Epithelial cell of proximal tubule (primary cell): ENCODE data around the gene PHACTR1. TPM values are rescaled to one million over a fixed set of nuclear protein-coding genes. Genes with fewer than 3 reads are reported as not detected.

ENCODE experiments used
- DNase-seq: peaks from one replicate; pipeline ENCODE4 v3.0.0-alpha.2; 2011; ENCODE audit warnings: low read depth
- H3K4me3 ChIP-seq: 2 replicates; pipeline ENCODE4 v1.5.1; 2011; ENCODE audit warnings: low read depth, mild to moderate bottlenecking, low read length
- total RNA-seq: library from RNA; depleted of rRNA; stranded (reverse); fragments of >200 nt; gene quantifications from 2 replicates; pipeline ENCODE4 v1.2.3, GENCODE V29; 2015
- TF ChIP-seq, protein P1 (sequence below): conservative IDR thresholded peaks from 2 replicates; pipeline ENCODE4 v1.5.1; 2012; ENCODE audit warnings: low read depth, mild to moderate bottlenecking, low read length

PHACTR1 gene
- total RNA-seq, 1 donor from 2014 or later, result 0.98 TPM

DNA sequence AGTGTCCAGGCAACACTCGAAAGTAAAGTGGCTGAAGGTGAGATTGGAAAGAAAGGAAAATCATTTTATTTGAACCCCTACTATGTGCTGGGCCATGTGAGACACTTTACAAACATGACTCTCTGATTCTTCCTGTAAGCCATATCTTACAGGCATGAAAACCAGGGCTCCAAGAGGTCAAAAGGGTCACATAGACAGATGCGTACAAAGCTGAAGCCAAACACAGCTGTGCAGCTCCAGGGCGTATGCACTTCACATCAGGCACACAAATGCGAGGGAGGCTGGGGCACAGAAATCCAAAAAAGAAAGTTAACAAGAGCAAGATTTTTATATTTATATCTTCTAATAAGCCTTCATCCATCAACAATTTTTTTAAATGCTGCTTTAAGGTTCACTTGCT lies 176.5 kb downstream of the PHACTR1 start:
- DNase-seq, result no peak
- TF ChIP-seq, protein P1, sequence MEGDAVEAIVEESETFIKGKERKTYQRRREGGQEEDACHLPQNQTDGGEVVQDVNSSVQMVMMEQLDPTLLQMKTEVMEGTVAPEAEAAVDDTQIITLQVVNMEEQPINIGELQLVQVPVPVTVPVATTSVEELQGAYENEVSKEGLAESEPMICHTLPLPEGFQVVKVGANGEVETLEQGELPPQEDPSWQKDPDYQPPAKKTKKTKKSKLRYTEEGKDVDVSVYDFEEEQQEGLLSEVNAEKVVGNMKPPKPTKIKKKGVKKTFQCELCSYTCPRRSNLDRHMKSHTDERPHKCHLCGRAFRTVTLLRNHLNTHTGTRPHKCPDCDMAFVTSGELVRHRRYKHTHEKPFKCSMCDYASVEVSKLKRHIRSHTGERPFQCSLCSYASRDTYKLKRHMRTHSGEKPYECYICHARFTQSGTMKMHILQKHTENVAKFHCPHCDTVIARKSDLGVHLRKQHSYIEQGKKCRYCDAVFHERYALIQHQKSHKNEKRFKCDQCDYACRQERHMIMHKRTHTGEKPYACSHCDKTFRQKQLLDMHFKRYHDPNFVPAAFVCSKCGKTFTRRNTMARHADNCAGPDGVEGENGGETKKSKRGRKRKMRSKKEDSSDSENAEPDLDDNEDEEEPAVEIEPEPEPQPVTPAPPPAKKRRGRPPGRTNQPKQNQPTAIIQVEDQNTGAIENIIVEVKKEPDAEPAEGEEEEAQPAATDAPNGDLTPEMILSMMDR, result no peak
- H3K4me3 ChIP-seq, result no peak overlapping the region

DNA sequence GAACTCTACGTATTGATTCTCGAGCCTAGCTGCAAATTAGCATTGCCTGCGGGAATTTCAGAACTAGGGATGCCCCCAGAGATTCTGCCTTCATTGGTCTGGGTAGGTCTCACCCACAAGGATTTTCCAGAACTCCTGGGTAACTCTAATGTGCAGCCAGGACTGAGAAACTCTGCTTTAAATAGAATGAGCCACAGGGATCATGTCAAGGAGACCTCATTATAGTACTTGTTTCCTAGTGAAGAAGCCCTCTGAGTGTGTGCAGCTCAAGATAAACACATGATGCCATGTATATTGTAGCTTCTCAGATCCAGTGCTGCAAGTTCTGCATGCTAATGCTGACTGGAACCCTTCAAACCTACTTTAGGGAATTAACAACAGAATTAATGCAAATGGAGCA lies 179.2 kb downstream of the PHACTR1 start:
- no peak overlapping the region for H3K4me3 ChIP-seq
- TF ChIP-seq, protein P1, result no peak
- DNase-seq, result no peak

DNA sequence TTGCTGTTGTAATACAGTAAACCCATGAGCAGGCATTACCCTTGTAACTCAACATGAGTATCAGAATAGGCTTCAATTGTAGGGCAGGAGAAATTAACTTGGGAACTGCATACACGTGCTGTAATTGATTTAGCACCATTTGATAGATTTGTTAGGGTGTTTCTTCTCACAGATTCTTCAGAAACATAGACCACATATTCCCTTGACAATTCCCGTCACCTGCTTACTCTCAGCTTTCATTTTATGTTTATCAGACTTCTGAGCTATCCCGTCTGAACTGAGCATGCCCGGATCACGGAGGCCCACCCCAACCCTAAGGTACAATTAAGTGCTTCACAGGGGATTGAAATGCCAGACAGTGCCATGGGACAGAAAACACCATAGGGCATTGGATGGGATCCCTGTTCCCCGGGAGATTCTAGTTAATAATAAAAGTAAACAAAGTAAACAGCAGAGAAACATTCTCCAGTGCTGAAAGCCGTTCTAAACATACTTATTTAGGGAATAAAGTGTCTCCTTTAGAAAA lies 179.7 kb downstream of the PHACTR1 start:
- no peak for DNase-seq
- TF ChIP-seq, protein P1, result no peak

DNA sequence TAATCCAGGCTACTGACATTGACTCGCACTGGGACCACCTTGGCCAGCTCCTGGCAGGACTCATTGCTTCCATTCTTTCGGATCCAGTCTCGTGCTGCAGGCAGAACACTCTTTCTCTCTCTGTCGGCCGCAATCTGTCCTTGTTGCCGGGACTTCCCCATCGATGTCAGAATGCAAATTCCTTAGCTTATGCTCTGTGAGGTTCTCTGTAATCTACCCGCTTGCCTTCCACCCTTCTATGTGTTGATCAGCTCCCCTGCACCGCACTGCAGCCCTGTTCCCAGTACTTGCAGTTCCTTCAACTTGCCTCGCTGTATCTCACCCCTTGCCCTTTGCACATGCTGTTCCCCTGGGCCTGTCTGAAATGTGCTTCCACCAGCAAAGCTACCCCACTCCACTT lies 182.0 kb downstream of the PHACTR1 start:
- no peak overlapping the region for H3K4me3 ChIP-seq
- DNase-seq, result no peak
- TF ChIP-seq, protein P1, result no peak

More for the DNA sequence above, 179.7 kb downstream of the PHACTR1 start:
- H3K4me3 ChIP-seq, result no peak overlapping the region

DNA sequence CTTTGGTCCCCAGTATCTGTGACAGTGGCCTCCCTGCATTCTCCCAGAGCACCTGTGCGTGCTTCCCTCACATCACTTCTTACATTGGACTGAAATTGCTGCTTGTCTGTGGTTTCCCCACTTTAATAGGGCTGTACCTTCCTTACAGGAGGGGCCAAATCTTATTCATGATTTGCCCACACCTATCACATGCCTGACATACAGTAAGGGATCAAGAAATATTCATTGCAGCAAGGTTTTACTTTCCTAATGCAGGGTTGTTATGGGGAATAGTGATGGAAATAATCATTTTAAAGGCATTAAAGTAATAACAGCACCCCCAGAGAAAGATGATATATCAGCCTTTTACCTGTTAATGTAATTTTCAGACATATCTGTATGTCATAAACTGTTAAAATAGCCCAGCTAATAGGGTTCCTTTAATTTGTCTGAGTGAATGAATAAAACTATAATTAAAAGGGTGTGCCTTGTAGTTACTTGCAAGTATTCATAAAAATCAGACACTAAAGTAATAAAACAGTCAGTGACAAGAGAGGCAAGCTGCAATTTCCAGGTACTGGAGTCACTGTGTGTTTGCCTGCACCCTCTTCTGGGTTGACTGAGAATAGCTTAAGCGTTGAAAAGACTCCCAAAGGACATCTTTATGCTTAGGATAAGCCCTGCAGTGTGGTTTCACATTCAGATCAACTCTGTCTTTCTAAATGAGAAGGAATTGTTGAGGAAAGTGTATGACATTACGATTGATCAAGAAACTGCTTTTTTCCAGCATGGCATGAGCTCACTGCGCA lies 182.7 kb downstream of the PHACTR1 start:
- H3K4me3 ChIP-seq, result no peak overlapping the region
- no peak for DNase-seq
- TF ChIP-seq, protein P1, result peak; percentile 4

DNA sequence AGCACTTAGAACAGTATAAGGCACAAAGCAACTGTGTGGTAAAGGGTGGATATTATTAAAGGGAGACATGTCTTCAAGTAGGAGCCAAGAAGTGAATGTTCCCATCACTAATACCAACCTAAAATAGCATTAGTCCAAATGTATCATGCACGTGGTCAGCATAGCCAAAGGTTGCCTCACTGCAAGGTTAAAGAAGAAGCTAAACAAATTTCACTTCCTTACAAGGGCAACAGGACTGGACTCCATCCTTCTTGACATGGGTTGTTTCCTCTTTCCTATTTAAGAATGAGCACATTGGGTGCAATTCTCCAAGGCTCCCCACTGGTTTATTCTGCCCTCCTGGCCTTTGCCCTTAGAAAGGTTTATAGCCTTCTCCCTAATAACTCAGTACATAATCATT lies 186.7 kb downstream of the PHACTR1 start:
- TF ChIP-seq, protein P1, result no peak
- H3K4me3 ChIP-seq, result no peak overlapping the region
- no peak for DNase-seq

DNA sequence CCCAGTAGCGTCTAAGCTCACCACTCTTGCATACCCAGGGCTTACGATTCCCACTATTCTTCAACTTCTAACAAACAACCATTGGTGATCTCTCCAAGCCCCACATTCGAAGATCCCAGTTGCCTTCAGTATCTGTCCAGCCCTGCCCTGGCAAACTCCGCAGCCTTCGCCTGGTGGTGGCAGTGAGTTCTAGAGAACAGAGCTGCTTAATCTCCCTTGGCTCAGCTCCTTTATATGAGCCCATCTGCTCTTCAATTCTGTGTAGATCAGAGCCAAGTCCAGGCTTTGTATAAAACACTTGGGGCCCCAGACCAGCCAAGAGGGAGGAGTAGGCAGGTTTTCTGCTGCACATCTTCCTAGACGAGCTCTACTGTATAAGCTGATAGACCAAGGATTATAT lies 193.3 kb downstream of the PHACTR1 start:
- DNase-seq, result no peak

More for the DNA sequence above, 193.3 kb downstream of the PHACTR1 start:
- TF ChIP-seq, protein P1, result no peak
- H3K4me3 ChIP-seq, result no peak overlapping the region
